NCI-H526 (cell line): ENCODE results near the gene NSUN3.
A peak's percentile ranks its signal among the peaks of the same experiment; 100 is the strongest.
"Not testable (repeated sequence)": the region's sequence is repeated elsewhere in the genome, so short reads cannot be mapped to it uniquely, and the experiment has no call there.

Experiments used
- DNase-seq, 2 experiments: peaks; one replicate each; lab custom pipeline; 2025; lab: John Stamatoyannopoulos, UW

NSUN3 gene

DNA sequence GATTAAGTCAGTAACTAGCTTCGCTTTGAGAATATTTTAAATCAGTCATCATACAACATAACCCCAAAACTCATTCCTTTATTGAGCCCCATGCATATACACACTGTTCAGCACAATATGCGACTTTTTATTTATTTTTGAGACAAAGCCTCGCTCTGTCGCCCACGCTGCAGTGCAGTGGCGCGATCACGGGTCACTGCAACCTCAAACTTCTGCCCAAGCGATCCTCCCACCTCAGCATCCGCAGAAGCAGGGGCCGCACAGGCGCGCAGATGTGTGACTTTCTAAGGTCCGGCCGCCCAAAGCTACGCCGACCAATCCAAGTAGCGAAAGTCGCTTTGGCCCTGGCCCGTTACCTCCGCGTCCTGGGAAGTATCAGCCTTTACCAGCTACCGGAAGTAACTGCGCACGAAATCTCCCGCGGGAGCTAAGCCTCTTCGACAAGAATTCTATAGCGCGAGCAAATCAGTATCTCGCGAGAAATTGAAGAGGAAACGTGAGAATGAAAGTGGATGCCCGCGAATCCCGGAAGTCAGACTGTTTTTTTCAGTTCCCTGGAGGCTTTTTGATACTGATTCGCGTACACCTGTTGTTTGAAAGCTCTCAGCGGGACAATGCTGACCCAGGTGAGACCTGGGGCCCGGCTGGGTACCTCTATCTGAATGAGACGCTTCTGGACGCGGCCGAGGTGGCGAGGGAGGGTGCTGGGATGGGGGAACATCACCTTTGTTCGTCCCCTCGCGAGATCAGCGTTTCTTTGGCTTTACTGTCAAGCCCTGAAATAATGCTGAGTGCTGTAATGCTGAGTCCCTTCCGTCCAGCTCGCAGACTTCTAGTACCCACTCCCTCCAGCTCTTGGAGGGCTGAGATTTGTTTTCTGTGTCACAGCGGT is at the start of gene NSUN3, which contains the start of gene DHFR2:
Gene NSUN3 (plus strand): TSS at position 549 of the 892 bp plus-strand sequence. CDS start 66 bp downstream, at position 615.
Gene DHFR2 (minus strand): TSS at position 404 of the 892 bp plus-strand sequence. CDS start 1,405 bp downstream, outside the sequence.
- peak; percentile 93 to 96 for DNase-seq

DNA sequence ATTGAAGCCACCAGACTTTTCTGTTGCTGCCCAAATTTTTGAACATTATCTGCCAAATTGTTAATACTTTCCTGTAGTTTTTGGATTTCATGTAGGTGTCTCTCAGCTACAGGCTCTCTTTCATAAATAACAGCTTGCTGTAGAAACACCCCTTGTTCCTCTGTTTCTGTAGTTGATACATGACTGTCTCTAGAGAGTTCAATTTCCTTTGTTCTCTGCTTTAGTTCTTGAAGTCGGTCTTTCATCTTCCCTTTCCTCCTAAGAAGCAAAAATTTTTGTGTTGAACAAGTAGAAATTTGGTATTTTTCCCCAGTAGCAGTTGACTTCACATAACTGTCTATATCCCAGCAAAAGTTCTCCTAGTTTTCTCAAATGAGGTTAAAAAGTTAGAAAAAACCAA is 47.8 kb upstream of the NSUN3 start:
- DNase-seq: no peak

GRCh38 chr3:94019659-94020058 is 43.2 kb upstream of the NSUN3 start:
- DNase-seq: no peak

DNA sequence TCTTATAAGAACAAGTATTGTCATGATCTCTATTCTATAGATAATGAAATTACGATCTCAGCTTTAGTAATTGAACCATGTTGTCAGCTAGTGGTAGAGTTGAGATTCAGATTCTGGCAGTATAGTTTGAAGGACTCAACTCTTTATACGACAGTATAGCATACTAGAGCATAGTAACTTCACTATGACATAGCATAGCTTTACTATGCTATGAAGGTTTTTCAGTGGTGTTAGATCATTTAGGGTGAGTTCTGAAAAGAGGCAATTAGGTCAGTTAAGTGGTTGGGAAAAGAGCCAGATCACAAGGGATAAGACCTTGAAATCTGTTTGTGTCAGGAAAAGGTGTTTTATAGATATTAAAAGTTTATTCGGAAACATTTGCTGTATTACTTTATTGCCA is 42.6 kb upstream of the NSUN3 start:
- no peak for DNase-seq

GRCh38 chr3:94024385-94024784 is 38.5 kb upstream of the NSUN3 start:
- no peak for DNase-seq

GRCh38 chr3:94026623-94027022 is 36.2 kb upstream of the NSUN3 start:
- DNase-seq: no peak

- no peak for DNase-seq
Observed at GRCh38 chr3:94028093-94028837, 34.6 kb upstream of the NSUN3 start, which contains the start of gene STX19. STX19 (minus strand) TSS chr3:94028597; CDS start chr3:94015269, 13,328 bp downstream.

DNA sequence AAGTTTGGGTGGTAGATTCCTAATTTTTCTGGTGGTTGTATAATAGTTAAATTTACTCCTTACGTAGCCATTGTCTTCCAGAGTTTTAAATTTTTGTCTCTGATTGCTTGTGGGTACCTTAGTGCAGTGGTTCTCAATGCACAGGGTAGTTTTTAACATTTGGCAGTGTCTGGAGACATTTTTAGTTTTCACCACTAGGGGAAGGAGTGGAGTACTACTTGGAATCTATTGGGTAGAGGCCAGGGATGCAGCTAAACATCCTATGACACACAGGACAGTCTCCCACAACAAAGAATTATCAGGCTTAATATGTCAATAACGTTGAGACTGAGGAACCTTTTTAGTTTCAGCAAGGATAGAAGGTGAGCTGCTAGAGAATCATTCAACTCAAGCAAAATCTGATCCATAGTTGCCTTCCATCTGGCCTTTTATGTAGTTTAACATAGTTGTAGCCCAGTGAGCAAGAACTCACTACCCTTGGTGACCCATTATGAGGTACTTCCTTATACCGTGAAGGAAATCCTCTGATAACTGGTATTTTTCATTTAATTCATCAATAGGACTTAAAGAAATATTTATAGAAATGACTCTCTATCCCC is 25.9 kb upstream of the NSUN3 start:
- DNase-seq: peak in 1 of 2 experiments; percentile 28

GRCh38 chr3:94043285-94043684 is 19.6 kb upstream of the NSUN3 start:
- DNase-seq: no peak

DNA sequence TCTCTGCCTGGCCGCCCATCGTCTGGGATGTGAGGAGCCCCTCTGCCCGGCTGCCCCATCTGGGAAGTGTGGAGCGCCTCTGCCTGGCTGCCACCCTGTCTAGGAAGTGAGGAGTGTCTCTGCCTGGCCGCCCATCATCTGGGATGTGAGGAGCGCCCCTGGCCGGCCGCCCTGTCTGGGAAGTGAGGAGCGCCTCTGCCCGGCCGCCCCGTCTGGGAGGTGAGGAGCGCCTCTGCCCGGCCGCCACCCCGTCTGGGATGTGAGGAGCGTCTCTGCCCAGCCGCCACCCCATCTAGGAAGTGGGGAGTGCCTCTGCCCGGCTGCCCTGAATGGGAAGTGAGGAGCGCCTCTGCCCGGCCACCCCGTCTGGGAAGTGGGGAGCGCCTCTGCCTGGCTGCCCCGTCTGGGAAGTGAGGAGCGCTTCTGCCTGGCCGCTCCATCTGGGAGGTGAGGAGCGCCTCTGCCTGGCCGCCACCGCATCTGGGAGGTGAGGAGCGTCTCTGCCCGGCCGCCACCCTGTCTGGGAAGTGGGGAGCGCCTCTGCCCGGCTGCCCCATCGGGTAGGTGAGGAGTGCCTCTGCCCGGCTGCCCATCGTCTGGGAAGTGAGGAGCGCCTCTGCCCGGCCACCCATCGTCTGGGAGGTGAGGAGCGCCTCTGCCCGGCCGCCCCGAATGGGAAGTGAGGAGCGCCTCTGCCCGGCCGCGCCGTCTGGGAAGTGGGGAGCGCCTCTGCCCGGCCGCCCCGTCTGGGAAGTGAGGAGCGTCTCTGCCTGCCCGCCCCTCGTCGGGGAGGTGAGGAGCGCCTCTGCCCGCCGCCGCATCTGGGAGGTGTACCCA is 18.5 kb upstream of the NSUN3 start:
- not testable (repeated sequence) for DNase-seq

GRCh38 chr3:94046533-94046932 is 16.3 kb upstream of the NSUN3 start:
- no peak for DNase-seq

DNA sequence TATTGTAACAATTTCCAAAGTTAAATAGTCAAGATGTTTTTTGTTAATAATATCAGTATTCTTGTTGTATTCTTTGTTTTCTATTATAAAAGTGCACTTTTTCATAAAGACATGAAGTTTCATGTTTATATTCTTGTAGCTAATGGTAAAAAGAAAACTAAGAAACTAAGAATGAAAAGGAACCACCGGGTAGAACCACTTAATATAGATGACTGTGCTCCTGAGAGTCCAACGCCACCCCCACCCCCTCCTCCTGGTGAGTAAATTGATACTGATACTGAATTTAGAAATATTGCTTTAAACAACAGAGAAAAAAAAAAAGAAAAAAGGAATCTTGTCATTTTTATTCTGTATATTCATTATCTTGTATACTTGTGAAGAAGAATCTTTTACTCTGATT is 13.6 kb upstream of the NSUN3 start:
- DNase-seq: no peak

GRCh38 chr3:94050546-94050945 is 12.3 kb upstream of the NSUN3 start:
- no peak for DNase-seq

DNA sequence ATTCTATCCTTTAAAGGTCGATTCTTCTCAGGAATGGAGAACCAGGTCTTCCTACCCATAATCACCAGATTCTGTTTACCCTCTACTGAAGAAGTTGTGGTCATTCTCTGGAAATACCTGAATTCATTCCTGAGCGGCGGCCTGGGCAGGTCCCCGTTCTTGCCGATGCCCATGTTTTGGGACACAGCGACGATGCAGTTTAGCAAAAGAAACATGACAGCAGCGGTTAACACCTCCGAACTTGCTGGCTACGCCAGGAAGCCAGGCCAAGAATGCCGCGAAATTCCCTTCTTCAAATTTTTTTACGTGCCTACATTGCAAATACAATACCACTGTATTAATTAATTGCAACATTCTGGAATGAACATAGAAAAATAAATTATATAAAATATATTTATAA is 1.6 kb upstream of the NSUN3 start:
- DNase-seq: no peak

- no peak for DNase-seq
Observed at GRCh38 chr3:94063496-94064119, 747 bp downstream of the NSUN3 start.

- no peak for DNase-seq
Observed at GRCh38 chr3:94064243-94064860, 1.5 kb downstream of the NSUN3 start.

DNA sequence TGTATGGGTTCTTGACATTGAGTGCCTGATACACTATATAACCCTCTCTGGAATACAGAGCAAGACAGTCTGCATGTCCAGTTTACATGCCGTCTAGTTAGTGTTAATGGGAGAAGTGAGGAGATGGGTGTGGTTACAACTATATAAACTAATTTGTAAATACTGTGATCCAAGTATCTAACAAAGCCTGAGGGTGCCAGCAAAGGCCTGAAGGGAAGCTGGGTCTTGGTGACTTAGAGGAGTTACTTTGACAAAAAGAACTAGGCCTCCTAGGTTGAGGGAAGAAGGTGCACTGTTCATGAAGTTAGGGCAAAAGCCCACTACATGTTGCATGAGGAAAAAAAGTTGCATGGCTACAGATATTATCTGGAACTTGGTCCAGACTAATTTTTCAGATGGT is 2.3 kb downstream of the NSUN3 start:
- no peak for DNase-seq

GRCh38 chr3:94065819-94066480 is 3.1 kb downstream of the NSUN3 start:
- DNase-seq: peak in 1 of 2 experiments; percentile 24

GRCh38 chr3:94066506-94067500 is 3.9 kb downstream of the NSUN3 start:
- no peak for DNase-seq
